Esophagus muscularis mucosa (tissue), 4 donors: ENCODE results near the gene GRIA4.

Experiments used
- CTCF ChIP-seq, 3 experiments: fragments of 200-600 bp in 2 of 3; fragments of 450-650 bp in 1 of 3; sonication (generic) in 2 of 3; IDR thresholded peaks; one replicate each; pipeline ENCODE4 v1.5.1; 2017 to 2019; ENCODE audit warnings: antibody characterized with exemption in 3 of 3, mild to moderate bottlenecking in 2 of 3, moderate library complexity in 1 of 3
- EP300 ChIP-seq: sonication (generic); formaldehyde crosslinking; IDR thresholded peaks from one replicate; pipeline ENCODE4 v1.6.1; 2017; ENCODE audit warnings: antibody characterized with exemption
- POLR2A ChIP-seq: fragments of 450-650 bp; IDR thresholded peaks from one replicate; pipeline ENCODE4 v1.6.1; 2017; ENCODE audit warnings: antibody characterized with exemption, moderate library complexity, mild to moderate bottlenecking, low read depth
- POLR2AphosphoS5 ChIP-seq, 2 donors: sonication (generic); formaldehyde crosslinking; IDR thresholded peaks; one replicate each; pipeline ENCODE4 v1.6.1; 2017; ENCODE audit warnings: antibody characterized with exemption in 2 of 2

DNA sequence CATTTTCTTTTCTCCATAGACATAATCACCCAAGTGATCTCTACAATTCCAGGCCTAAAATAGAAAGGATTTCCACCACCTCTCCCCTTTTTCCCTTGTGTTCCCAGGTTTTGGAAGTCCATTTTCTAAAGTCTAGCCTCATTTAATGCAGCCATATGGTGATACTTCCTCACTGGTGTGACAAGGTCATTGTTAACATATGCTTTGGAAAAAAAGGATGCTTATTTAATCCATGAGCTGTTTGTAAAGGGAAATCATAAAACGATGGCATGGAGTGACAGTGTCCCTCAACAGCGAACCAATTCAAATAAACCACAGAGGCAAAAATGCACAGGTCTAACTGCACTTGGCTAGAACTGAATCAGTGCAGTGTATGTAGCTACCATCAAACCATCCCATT is 26.6 kb downstream of the GRIA4 start:
- TF ChIP-seq CTCF (IDR thresholded peaks at IDR 0.05), result no peak
- no peak for TF ChIP-seq EP300
- no peak for TF ChIP-seq POLR2AphosphoS5 (IDR thresholded peaks at IDR 0.05)
- TF ChIP-seq POLR2A, result no peak
